Measurements from ENCODE around the gene TMEM156.
A peak's percentile ranks its signal among the peaks of the same experiment; 100 is the strongest.
"Not testable (repeated sequence)": the region's sequence is repeated elsewhere in the genome, so short reads cannot be mapped to it uniquely, and the experiment has no call there.

TMEM156 gene

GRCh38 chr4:38954727-38955126 lies 77.5 kb downstream of the TMEM156 start:
- no peak for DNase-seq

- DNase-seq: no peak
These were observed 80.2 kb downstream of the TMEM156 start for GRCh38 chr4:38952017-38952416.

GRCh38 chr4:38951598-38951997 lies 80.6 kb downstream of the TMEM156 start:
- no peak for DNase-seq

GRCh38 chr4:38950734-38951133 lies 81.5 kb downstream of the TMEM156 start:
- no peak for DNase-seq

GRCh38 chr4:38950159-38950558 lies 82.0 kb downstream of the TMEM156 start:
- DNase-seq: no peak

GRCh38 chr4:38949411-38950051 lies 82.7 kb downstream of the TMEM156 start:
- peak; percentile 20 for DNase-seq

- no peak for DNase-seq
These were observed 83.7 kb downstream of the TMEM156 start for GRCh38 chr4:38948551-38948950.

- DNase-seq: no peak
These were observed 85.3 kb downstream of the TMEM156 start for GRCh38 chr4:38946919-38947318.

GRCh38 chr4:38944440-38944839 lies 87.8 kb downstream of the TMEM156 start:
- DNase-seq: no peak

- no peak for DNase-seq
These were observed 88.9 kb downstream of the TMEM156 start for GRCh38 chr4:38943343-38943742.

- DNase-seq: not testable (repeated sequence)
These were observed 90.3 kb downstream of the TMEM156 start for GRCh38 chr4:38941906-38942305.

- no peak for DNase-seq
These were observed 91.7 kb downstream of the TMEM156 start for GRCh38 chr4:38940476-38940875.

GRCh38 chr4:38939165-38939564 lies 93.0 kb downstream of the TMEM156 start:
- DNase-seq: no peak

GRCh38 chr4:38935391-38936073 lies 96.7 kb downstream of the TMEM156 start:
- DNase-seq: no peak

GRCh38 chr4:38931125-38931524 lies 101.1 kb downstream of the TMEM156 start:
- no peak for DNase-seq

GRCh38 chr4:38930707-38931106 lies 101.5 kb downstream of the TMEM156 start:
- DNase-seq: no peak

GRCh38 chr4:38930204-38930603 lies 102.0 kb downstream of the TMEM156 start:
- DNase-seq: no peak

- no peak for DNase-seq
These were observed 103.2 kb downstream of the TMEM156 start for GRCh38 chr4:38928974-38929373.

GRCh38 chr4:38928568-38928967 lies 103.6 kb downstream of the TMEM156 start:
- DNase-seq: no peak

- no peak for DNase-seq
These were observed 105.3 kb downstream of the TMEM156 start for GRCh38 chr4:38926896-38927295.

- DNase-seq: no peak
These were observed 106.5 kb downstream of the TMEM156 start for GRCh38 chr4:38925492-38926413.

- DNase-seq: no peak
These were observed 107.9 kb downstream of the TMEM156 start for GRCh38 chr4:38924353-38924752.

- no peak for DNase-seq
These were observed 108.5 kb downstream of the TMEM156 start for GRCh38 chr4:38923746-38924145.

GRCh38 chr4:38921151-38921550 lies 111.1 kb downstream of the TMEM156 start:
- DNase-seq: no peak

Measured in activated T-cell treated with anti-CD3 and anti-CD28 coated beads, Interleukin-2, amount 50 U/mL, for 1 hour (primary cell).